Measurements from ENCODE around the gene VWDE.

The VWDE gene

DNA sequence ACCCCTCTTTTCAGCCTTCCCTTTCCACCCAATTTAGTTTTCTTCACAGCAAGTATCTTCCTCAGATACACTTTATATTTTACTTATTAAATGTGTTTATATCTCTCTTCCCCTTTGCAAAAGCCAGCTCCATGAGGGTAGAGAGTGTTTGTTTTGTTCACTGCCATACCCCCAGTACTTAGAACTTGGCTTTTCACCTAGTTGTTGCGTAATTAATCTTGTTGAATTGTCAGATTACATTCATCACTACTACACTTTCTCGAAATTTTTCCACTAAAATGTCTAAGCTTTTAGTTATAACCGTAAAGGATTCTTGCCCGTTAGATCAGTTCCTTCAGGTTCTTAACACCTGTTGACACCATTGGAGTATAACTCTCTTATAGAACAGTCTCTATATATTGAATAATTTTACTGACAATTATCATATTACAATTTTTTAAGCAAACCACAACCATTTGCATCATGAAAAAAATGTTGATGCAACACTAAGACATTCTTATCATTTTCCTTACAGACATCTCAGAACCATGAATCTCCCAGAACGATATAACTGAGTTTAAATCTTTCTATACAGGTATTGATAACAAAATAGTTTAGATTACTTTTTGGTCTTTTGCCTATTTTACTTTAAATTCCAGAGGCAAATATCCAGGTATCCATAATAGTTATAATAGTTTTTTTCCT lies 29.9 kb downstream of the VWDE start:
- no peaks in the 10 kb centered on the region for H3K9me3 ChIP-seq (ENCODE audit: control insufficient read depth, insufficient read depth, low read depth, low read length)
- no peak overlapping the region for H3K27ac ChIP-seq (ENCODE audit: low read depth, low read length)
- peaks cover 52% of the 10 kb centered on the region for H3K36me3 ChIP-seq (ENCODE audit: control insufficient read depth, insufficient read depth, low read length)
- H3K4me1 ChIP-seq (ENCODE audit: control insufficient read depth, insufficient read depth, low read length) = no peaks in the 10 kb centered on the region
- H3K27me3 ChIP-seq (ENCODE audit: control insufficient read depth, insufficient read depth, low read length) = no peaks in the 10 kb centered on the region
- H3K4me3 ChIP-seq (ENCODE audit: low read depth, low read length) = no peak overlapping the region
- H3K9ac ChIP-seq (ENCODE audit: low read length) = no peak overlapping the region

DNA sequence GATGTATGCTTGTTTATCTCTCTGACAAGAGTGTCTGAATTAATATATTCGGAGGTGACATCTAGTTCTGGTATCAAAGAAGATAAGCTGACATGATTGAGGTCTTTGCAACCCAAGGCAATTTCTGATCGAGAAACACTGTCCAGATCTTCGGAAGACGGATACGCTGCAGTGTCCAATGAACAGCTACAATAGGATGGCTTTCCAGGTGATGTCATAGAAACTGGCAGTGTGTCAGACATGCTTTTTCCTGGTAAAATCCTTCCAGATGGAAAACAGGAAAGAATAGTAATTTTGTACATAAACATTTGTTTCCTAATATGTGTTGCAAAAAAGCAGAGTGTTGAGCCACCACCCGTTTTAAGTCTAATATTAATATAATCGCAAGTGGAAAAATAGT lies 33.4 kb downstream of the VWDE start:
- H3K4me3 ChIP-seq (ENCODE audit: low read depth, low read length) = no peak overlapping the region
- no peaks in the 10 kb centered on the region for H3K9me3 ChIP-seq (ENCODE audit: control insufficient read depth, insufficient read depth, low read depth, low read length)
- H3K27me3 ChIP-seq (ENCODE audit: control insufficient read depth, insufficient read depth, low read length) = no peaks in the 10 kb centered on the region
- H3K36me3 ChIP-seq (ENCODE audit: control insufficient read depth, insufficient read depth, low read length) = peaks cover 52% of the 10 kb centered on the region
- H3K27ac ChIP-seq (ENCODE audit: low read depth, low read length) = no peak overlapping the region
- no peak overlapping the region for H3K9ac ChIP-seq (ENCODE audit: low read length)
- H3K4me1 ChIP-seq (ENCODE audit: control insufficient read depth, insufficient read depth, low read length) = no peaks in the 10 kb centered on the region

DNA sequence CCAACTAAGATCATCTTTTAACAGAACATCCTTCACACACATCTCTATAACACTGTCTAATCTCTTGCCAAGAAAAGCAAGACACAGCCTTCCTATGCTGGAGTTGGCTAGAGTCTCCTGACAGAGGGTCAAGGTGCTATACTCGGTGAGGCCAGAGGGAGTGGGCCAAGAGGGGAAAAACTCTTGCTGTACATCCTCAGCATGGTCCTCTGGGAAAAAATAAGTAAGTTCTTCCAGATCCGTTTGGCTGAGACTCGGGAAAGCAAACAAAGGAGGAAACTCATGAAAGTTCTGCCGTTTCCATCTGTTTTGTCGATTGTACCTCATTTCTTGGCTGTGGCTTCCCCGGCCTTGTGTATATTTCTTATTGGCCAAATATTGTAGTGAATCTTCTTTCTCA lies 33.9 kb downstream of the VWDE start:
- Histone ChIP-seq H3K4me1 (ENCODE audit: control insufficient read depth, insufficient read depth, low read length) (no peaks in the 10 kb centered on the region), H3K9me3 (ENCODE audit: control insufficient read depth, insufficient read depth, low read depth, low read length) (no peaks in the 10 kb centered on the region), H3K36me3 (ENCODE audit: control insufficient read depth, insufficient read depth, low read length) (peaks cover 52% of the 10 kb centered on the region), H3K9ac (ENCODE audit: low read length) (no peak overlapping the region), H3K27me3 (ENCODE audit: control insufficient read depth, insufficient read depth, low read length) (no peaks in the 10 kb centered on the region), H3K4me3 (ENCODE audit: low read depth, low read length) (no peak overlapping the region), H3K27ac (ENCODE audit: low read depth, low read length) (no peak overlapping the region)

DNA sequence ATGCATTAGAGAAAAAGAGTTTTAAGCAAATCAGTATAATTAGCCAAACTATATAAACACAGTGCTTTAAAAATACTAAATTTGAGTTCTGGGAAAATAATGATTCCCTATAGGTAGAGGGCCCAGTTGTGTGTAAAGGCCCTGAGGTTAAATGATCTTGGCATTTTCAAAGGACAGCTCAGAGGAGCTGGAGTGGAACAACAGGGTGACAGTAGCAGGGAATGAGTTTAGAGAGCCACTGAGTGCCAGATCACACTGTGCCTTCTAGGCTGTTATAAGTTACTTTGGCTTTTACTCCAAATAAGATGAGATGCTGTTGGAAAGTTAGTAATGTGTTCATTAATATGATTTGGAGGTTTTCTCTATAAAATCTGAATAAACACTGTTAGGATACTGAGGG lies 34.6 kb downstream of the VWDE start:
- Histone ChIP-seq H3K9ac (ENCODE audit: low read length) (no peak overlapping the region), H3K4me1 (ENCODE audit: control insufficient read depth, insufficient read depth, low read length) (no peaks in the 10 kb centered on the region), H3K36me3 (ENCODE audit: control insufficient read depth, insufficient read depth, low read length) (peaks cover 55% of the 10 kb centered on the region), H3K9me3 (ENCODE audit: control insufficient read depth, insufficient read depth, low read depth, low read length) (no peaks in the 10 kb centered on the region), H3K4me3 (ENCODE audit: low read depth, low read length) (no peak overlapping the region), H3K27ac (ENCODE audit: low read depth, low read length) (no peak overlapping the region), H3K27me3 (ENCODE audit: control insufficient read depth, insufficient read depth, low read length) (no peaks in the 10 kb centered on the region)

DNA sequence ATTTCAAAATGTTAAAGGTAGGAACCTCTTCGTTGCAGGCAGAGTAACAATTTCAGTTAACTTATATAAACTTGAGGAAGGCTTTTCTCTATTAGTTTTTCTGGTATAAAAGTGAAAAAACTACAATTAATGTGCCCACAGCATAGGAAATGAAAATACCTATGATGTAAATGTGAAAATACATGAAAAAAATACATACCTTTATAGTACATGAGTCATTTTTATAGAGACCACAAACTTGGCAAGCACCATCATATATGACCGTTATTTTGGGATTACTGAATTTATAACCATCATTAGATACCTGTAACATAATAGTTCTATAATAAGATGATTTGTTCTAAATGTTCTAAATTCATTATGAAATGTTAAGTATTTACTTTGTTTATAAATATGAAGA lies 42.7 kb downstream of the VWDE start:
- Histone ChIP-seq H3K27ac (ENCODE audit: low read depth, low read length) (no peak overlapping the region), H3K4me1 (ENCODE audit: control insufficient read depth, insufficient read depth, low read length) (no peaks in the 10 kb centered on the region), H3K9ac (ENCODE audit: low read length) (no peak overlapping the region)

DNA sequence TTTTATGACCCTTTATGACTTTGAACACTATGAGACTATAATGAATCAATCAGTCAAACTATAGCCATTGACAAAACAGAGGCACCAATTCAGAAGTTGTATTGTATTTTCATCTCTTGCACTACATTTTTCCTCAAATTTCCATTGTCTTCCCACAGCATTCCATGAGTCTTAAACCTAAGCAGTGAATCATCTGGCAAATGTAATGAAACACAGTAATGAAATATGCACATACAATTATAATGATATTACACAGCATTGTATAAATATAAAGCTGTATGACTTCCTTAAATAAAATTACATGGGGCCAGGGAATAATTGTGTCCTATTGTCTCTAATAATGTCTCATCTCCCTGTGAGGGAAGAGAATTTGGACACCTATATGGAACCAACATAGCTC lies 45.0 kb downstream of the VWDE start:
- Histone ChIP-seq H3K36me3 (ENCODE audit: control insufficient read depth, insufficient read depth, low read length) (peaks cover 61% of the 10 kb centered on the region), H3K4me3 (ENCODE audit: low read depth, low read length) (no peak overlapping the region), H3K27me3 (ENCODE audit: control insufficient read depth, insufficient read depth, low read length) (no peaks in the 10 kb centered on the region), H3K9me3 (ENCODE audit: control insufficient read depth, insufficient read depth, low read depth, low read length) (no peaks in the 10 kb centered on the region), H3K4me1 (ENCODE audit: control insufficient read depth, insufficient read depth, low read length) (no peaks in the 10 kb centered on the region), H3K9ac (ENCODE audit: low read length) (no peak overlapping the region), H3K27ac (ENCODE audit: low read depth, low read length) (no peak overlapping the region)

More for the DNA sequence above, 42.7 kb downstream of the VWDE start:
- Histone ChIP-seq H3K36me3 (ENCODE audit: control insufficient read depth, insufficient read depth, low read length) (peaks cover 61% of the 10 kb centered on the region), H3K27me3 (ENCODE audit: control insufficient read depth, insufficient read depth, low read length) (no peaks in the 10 kb centered on the region), H3K4me3 (ENCODE audit: low read depth, low read length) (no peak overlapping the region), H3K9me3 (ENCODE audit: control insufficient read depth, insufficient read depth, low read depth, low read length) (no peaks in the 10 kb centered on the region)

DNA sequence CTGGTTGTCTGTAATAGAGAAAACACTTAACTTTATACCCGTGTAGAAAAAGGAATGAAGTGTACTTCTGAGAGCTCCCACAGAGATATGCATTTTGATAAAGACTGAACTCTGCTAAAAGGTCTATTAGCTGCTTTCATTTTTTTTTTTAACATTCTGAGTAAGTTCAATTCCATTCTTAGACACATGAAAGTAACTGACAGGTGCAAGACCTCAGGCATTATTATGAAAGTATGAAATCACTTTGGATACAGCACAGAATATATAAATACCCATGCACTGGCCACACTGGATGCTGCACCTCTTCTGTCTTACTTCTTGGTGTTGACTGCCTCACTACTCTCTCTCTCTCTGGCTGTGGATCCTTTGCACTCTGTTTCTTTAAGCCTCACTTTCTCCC lies 46.2 kb downstream of the VWDE start:
- Histone ChIP-seq H3K9ac (ENCODE audit: low read length) (no peak overlapping the region), H3K4me3 (ENCODE audit: low read depth, low read length) (no peak overlapping the region), H3K27me3 (ENCODE audit: control insufficient read depth, insufficient read depth, low read length) (no peaks in the 10 kb centered on the region), H3K36me3 (ENCODE audit: control insufficient read depth, insufficient read depth, low read length) (peaks cover 64% of the 10 kb centered on the region), H3K4me1 (ENCODE audit: control insufficient read depth, insufficient read depth, low read length) (no peaks in the 10 kb centered on the region), H3K9me3 (ENCODE audit: control insufficient read depth, insufficient read depth, low read depth, low read length) (no peaks in the 10 kb centered on the region), H3K27ac (ENCODE audit: low read depth, low read length) (no peak overlapping the region)

DNA sequence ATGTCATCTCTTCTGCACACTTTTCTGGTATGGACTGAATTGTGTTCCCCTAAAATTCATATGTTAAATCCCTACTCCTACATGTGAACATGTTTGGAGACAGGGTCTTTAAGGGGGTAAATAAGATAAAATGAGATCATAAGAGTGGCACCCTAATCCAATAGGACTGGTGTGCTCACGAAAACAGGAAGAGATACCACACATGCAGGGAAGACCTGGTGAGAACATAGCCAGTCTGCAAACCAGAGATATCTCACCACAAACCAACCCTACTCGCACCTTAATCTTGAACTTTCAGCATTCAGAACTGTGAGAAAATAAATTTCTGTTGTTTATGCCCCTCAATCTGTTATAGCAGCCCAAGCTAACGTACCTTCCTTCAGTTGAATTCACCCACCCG lies 51.8 kb downstream of the VWDE start:
- H3K4me3 ChIP-seq (ENCODE audit: low read depth, low read length) = no peak overlapping the region
- no peak overlapping the region for H3K27ac ChIP-seq (ENCODE audit: low read depth, low read length)
- H3K9ac ChIP-seq (ENCODE audit: low read length) = no peak overlapping the region
- H3K9me3 ChIP-seq (ENCODE audit: control insufficient read depth, insufficient read depth, low read depth, low read length) = no peaks in the 10 kb centered on the region
- H3K36me3 ChIP-seq (ENCODE audit: control insufficient read depth, insufficient read depth, low read length) = peaks cover 33% of the 10 kb centered on the region
- no peaks in the 10 kb centered on the region for H3K27me3 ChIP-seq (ENCODE audit: control insufficient read depth, insufficient read depth, low read length)
- no peaks in the 10 kb centered on the region for H3K4me1 ChIP-seq (ENCODE audit: control insufficient read depth, insufficient read depth, low read length)

DNA sequence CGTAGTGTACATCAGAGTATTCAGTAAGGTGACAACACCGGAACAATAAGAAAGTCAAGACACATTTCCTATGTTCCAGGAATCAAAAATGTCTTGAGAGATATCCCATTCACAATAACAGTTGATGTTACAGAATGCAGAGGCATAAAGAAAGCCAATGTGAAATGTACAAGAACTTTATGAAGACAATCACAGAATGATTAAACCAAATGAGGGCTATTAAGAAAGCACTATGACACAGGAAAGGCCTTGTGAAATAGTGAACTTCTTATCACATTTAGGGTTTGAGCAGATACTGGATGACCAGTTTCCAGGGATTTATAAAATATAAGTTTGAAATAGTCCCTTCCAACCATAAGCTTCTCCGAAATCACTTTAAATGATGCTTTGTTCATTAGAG lies 52.7 kb downstream of the VWDE start:
- Histone ChIP-seq H3K36me3 (ENCODE audit: control insufficient read depth, insufficient read depth, low read length) (peaks cover 24% of the 10 kb centered on the region), H3K9ac (ENCODE audit: low read length) (no peak overlapping the region), H3K9me3 (ENCODE audit: control insufficient read depth, insufficient read depth, low read depth, low read length) (no peaks in the 10 kb centered on the region), H3K4me1 (ENCODE audit: control insufficient read depth, insufficient read depth, low read length) (no peaks in the 10 kb centered on the region), H3K27ac (ENCODE audit: low read depth, low read length) (no peak overlapping the region), H3K27me3 (ENCODE audit: control insufficient read depth, insufficient read depth, low read length) (no peaks in the 10 kb centered on the region), H3K4me3 (ENCODE audit: low read depth, low read length) (no peak overlapping the region)

DNA sequence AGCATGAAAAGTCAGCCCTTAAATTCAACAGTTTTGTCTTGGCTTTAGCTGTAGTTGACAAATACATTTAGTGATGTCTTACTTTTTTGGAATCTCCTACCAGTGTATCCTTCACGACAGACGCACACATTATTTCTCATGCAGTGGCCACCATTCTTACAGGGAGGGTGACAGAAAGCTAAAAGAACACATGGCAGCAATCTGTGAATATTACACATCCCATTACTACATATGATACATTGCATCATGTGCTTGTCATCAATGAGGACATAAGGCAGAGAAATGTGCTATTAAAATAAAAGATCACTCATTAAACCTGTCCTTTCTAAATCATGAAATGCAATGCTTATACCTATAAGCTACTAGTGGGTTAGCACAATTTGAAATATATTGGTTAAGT lies 66.6 kb downstream of the VWDE start:
- H3K4me1 ChIP-seq (ENCODE audit: control insufficient read depth, insufficient read depth, low read length) = peaks cover 1% of the 10 kb centered on the region
- peaks cover 26% of the 10 kb centered on the region for H3K36me3 ChIP-seq (ENCODE audit: control insufficient read depth, insufficient read depth, low read length)
- 0 out of 2 replicates have a peak overlapping the region, but pooled peaks have one; percentile 1 for H3K27ac ChIP-seq (ENCODE audit: low read depth, low read length)
- no peaks in the 10 kb centered on the region for H3K9me3 ChIP-seq (ENCODE audit: control insufficient read depth, insufficient read depth, low read depth, low read length)
- H3K27me3 ChIP-seq (ENCODE audit: control insufficient read depth, insufficient read depth, low read length) = no peaks in the 10 kb centered on the region
- no peak overlapping the region for H3K9ac ChIP-seq (ENCODE audit: low read length)
- H3K4me3 ChIP-seq (ENCODE audit: low read depth, low read length) = no peak overlapping the region

DNA sequence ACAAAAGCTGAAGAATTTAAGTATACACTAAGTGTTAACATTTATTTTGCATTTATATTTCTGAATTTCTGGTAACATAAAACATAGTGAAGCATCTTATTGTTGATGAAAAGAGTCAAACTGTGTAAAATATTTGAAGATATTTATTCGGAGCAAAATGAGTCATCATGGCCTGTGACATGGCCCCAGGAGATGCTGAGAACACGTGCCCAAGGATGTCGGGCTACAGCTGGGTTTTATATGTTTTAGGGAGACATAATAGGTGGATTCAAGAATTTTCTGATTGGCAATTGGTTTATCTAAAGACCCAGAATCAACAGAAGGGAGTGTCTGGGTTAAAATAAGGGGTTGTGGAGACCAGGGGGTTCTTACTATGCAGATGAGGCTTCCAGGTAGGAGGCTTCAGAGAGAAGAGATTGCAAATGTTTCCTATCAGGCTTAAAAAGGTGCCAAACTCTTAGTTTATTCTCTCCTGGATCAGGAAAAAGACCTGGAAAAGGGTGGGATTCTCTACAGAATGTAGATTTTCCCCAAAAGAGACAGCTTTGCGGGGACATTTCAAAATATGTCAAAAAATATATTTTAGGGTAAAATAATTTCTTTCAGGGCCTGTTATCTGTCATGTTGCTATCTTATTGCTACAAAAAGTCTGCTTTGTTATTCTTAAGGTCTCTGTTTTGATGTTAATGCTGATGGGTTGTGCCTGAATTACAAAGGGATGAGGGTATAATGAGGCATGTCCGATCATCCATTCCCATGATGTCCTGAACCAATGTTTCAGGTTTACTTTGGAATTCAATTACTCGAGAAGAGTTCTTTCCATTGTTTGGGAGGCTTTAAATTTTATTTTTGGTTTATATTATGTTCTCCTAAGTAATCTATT lies 74.5 kb downstream of the VWDE start:
- H3K9ac ChIP-seq (ENCODE audit: low read length) = peak overlapping the region; percentile 35
- H3K4me1 ChIP-seq (ENCODE audit: control insufficient read depth, insufficient read depth, low read length) = peaks cover 39% of the 10 kb centered on the region
- no peak overlapping the region for H3K4me3 ChIP-seq (ENCODE audit: low read depth, low read length)
- H3K27ac ChIP-seq (ENCODE audit: low read depth, low read length) = peak overlapping the region; percentile 87
- H3K9me3 ChIP-seq (ENCODE audit: control insufficient read depth, insufficient read depth, low read depth, low read length) = no peaks in the 10 kb centered on the region
- no peaks in the 10 kb centered on the region for H3K27me3 ChIP-seq (ENCODE audit: control insufficient read depth, insufficient read depth, low read length)
- H3K36me3 ChIP-seq (ENCODE audit: control insufficient read depth, insufficient read depth, low read length) = peaks cover 5% of the 10 kb centered on the region; the same call in 1 of the 2 replicates

All from HUES6 (cell line).